Stimulated activated CD4-positive, alpha-beta T cell treated with anti-CD3 and anti-CD28 coated beads, Interleukin-1b, Interleukin-23, amount 100 ng/mL, for 48 hours (primary cell): ENCODE measurements around the gene ABCG5.

ENCODE experiments used
- DNase-seq: peaks from one replicate; pipeline ENCODE4 v3.0.0-alpha.2; 2020

Gene ABCG5

DNA sequence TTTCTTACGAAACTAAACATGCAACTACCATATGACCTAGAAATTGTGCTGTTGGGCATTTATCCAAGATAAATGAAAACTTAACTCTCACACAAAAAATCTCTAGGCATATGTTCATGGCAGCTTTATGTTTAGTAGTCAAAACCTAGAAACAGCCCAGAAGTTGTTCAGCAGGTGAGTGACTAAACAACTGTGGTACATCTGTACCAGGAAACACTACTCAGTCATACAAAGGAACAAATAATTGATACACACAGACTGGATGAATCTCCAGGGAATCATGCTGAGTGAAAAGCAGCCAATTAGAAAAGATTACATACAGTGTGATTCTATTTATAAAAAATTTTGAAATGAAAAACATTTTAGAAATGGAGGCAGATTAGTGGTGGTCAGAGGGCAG is 35.5 kb downstream of the ABCG5 start:
- DNase-seq, result no peak

DNA sequence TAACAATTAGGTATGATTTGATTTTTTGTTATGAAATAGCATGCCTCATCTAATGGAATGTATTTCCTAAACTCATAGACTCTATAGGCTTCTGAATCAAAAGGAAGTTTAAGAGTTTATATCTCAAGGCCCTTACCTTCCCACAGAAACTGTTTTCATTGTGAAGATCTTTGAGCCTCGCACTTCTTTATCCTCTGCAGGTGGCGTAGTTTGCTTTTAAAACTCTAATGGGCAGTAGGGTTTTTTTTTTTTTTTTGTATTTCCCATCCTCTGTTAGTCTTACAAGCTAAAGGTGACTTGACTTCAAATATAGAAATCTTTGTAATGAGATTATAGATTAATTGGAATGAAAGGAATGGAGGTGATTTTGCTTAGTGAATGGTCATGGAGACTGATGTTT is 36.5 kb downstream of the ABCG5 start:
- DNase-seq, result no peak

DNA sequence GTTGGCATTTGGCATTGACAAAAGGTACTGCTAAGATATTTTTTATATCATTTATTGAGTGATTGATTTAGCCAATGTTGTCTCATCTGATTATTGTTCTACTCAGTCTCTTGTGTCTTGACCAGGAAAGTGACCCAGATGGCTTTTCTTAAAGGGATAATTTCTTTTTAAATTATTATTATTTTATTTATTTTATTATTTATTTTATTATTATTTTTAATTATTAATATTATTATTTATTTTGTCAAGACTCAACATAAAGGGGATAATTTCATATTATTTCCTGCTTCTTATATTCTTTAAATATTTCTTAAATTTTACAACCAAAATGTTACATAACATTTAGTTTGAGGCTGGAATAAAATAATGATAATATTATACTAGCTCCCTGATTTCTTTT is 37.7 kb downstream of the ABCG5 start:
- DNase-seq, result no peak

DNA sequence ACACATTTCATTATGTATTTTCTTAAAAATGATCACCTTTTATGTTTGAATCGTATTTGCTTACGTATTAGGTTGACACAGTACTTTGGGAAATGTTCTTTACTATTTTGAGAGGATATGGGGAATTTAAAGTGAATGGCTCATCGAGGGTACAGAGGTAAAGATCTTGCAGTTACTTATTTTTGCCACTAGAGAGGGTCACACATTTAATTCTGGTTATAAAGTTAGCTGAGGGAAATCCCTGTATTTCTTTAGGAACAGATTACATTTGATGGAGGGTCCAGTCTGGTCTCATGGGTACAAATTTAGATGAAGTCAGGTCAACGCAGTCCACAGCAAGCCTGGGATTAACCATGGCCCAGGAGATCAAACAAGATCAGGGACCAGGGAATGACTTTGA is 40.3 kb downstream of the ABCG5 start:
- DNase-seq, result no peak

DNA sequence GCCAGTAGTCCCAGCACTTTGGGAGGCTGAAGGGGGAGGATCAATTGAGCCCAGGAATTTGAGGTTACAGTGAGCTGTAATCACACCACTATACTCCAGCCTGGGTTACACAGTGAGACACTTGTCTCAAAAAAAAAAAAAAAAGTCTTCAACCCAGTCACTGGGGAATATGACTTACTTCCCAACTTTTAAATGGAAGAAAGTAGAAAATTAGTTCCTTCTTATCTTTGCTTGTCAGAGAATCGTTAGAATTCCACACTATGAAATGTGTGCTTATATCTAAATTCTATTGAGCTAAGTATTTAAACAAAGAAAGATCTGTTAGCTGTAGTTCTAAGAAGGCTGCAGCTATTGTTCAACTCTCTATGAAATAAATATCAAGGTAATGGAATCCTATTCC is 42.4 kb downstream of the ABCG5 start:
- DNase-seq, result no peak

DNA sequence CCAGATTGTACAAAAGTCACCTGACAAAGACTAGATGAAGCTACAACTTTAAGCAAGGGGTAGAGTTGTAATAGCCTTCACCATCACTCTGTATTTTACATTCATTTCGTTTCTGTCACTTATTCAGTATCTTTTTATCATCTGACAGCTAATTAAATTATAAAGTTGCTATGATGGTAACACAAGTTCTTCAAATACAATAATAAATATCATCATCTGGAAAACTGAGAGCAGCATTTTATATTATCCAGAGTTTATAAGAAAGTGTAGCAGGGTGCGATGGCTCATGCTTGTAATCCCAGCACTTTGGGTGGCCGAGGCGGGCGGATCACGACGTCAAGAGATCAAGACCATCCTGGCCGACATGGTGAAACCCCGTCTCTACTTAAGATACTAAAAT is 43.7 kb downstream of the ABCG5 start:
- DNase-seq, result no peak

DNA sequence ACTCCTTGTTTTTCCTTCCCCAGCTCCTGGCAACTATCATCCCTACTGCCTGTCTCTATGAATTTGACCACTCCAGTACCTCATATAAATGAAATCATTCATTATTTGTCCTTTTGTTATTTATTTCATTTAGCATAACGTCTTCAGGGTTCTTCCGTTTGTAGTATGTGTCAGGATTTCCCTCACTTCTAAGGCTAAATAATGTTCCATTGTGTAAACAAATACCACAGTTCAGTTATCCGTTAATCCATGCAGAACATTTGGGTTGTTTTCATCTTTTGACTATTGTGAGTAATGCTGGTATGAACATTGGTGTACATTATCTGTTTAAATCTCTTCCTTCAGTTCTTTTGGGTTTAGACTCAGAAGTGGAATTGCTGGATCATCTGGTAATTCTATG is 46.0 kb downstream of the ABCG5 start:
- no peak for DNase-seq

DNA sequence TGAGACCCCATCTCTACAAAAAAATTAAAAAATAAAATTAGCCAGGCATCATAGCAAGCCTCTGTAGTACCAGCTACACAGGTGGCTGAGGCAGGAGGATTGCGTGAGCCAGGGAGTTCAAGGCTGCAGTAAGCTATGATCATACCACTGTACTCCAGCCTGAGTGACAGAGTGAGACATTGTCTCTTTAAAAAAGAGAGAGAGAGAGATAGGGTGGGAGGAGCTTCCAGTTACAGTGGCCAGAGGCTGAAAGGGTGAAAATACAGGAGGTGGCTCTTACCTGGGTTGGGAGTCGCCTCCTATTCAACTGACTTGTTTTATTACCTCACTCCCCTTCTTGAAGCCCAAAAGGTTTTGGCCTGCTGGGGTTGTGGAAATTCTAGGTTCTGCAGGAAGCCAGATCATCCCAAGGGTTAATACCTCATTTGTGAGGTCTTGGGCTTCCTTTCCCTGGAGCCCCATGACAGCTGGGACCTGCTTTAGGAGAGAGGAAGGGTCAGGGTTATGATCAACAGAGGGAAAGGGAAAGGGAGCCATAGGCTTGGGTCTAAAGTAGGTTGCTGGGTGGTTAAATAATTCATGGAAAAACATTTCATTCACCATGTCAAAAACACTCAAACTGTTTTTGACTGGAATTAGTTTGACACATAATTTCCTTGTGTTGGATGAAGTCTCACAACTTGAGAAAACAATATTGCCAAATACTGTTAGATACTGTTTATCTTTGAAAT is 47.4 kb downstream of the ABCG5 start:
- no peak for DNase-seq

DNA sequence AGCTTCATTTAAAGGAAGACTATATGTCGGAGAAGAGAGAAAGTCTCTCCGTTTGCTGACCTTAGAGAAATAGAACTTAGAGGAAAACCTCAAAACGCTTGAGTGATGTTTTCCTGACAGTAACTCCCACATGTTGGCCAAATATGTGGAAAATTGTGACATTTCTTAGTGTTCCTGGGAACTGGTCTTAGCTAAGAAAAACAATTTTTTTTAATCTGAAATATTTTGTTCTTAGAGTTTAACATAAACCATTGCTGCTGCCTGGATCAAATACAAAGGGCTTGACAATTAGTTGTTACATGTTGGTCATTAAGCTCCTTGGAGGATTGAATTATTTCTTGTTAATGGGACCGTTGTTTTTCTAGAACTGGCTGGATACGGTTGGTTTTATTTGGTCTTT is 48.5 kb downstream of the ABCG5 start:
- DNase-seq, result no peak

DNA sequence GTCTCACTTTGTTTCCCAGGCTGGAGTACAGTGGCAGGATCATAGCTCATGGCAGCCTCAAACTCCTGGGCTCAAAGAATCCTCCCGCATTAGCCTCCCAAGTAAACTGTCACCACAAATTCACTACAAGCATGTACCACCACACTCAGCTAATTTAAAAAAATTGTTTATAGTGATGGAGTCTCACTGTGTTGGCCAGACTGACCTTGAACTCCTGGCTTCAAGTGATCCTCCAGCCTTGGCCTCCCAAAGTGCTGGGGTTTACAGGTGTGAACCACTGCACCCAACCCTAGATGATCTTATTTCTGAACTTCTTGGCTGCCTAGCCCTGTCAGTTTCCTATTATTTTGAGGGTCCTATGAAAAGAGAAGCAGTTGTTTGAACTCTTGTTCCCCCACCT is 50.0 kb downstream of the ABCG5 start:
- no peak for DNase-seq

DNA sequence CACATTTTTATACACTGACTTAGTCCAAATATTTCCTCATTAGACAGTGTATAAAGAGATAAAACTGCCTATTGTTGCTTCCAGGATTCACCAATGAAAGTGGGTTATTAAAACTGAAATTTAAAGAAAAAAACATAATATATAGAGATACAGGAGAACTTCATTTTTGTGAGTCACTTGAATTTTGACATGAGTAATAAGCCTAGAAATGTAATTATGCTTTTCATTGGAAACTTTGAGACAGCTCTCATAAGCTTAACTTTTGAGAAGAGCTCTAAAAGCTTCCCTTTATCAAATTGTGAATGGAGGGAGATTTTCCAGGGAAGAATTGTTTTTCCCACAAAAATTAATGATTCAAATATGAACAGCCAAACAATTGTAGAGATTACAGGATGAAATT is 50.7 kb downstream of the ABCG5 start:
- DNase-seq, result no peak

DNA sequence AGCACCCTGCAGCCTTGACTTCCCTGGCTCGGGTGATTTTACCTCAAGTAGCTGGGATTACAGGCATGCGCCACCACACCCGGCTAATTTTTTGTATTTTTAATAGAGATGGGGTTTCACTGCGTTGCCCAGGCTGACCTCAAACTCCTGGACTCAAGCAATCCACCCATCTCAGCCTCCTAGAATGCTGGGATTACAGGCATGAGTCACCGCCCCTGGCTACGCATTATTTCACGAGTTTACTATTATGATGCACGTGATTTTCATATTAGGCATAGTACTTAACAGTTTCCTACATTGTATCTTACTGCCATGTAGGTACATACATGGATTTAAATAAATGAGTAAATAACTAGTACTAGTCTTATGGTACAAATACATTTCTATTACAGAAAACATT is 60.4 kb downstream of the ABCG5 start:
- no peak for DNase-seq

DNA sequence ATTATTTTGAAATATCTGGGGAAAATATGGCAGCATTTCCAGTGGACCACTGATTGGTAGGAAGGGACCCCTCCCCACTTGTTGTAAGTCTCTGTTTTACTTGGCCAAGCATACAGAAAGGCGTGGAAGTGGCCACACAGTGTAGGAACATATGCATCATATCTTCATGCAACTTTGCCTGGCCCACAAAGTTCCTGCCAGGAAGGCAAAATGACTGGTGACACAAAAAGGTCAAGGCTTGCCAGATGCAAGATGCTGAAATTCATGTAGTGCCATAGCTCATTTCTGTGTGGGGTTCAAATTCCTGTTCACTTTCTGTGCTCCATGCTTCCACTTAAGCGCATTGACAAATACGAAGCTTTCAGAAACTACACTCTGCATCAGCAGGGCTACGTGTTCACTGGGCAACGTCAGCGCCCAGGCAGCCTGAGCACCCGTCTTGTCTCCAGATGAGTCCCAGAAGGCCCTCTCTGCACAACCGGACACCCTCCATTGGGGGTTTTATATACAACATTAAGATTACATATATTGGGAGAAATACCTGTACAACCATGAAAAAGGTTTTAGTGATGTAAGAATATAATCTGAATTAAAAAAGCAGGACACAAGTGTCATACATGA is 61.2 kb downstream of the ABCG5 start:
- peak; percentile 44 for DNase-seq

DNA sequence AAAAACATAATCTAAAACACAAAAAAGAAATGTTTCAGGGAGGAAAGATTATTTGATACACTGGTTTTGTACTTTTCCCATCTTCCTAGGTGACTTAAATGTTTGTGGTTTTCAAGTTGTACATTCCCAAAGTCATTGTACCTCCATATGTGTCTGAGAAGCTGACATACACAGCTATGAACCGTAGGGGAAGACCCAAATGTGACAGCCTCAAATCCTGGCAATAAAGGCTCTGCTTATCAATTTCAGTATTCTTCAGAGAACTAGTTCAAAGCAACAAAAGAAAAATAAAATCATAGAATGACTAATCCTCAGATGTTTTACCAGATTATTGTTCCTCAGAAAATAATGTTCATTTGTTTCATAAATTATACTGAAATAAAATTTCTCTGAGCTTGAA is 62.3 kb downstream of the ABCG5 start:
- DNase-seq, result peak; percentile 33

DNA sequence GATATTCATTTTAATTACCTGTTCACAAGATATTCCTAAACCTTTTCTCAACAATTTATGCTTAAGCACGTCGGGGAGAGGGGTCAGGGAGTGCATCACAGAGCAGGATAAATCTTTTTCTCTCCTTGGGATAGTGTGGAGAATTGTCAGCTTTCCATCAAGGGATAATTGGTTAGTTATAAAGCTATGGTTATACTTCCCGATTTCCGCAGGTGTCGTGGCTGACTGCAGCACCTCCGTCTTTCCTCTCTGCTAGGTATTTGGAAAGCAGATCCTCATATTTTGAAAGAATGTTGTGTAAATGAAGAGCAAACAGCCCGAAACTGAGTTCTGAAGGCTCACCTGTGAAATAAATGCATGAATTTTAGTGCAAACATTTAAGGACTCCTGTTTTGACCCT is 64.0 kb downstream of the ABCG5 start:
- DNase-seq, result no peak

DNA sequence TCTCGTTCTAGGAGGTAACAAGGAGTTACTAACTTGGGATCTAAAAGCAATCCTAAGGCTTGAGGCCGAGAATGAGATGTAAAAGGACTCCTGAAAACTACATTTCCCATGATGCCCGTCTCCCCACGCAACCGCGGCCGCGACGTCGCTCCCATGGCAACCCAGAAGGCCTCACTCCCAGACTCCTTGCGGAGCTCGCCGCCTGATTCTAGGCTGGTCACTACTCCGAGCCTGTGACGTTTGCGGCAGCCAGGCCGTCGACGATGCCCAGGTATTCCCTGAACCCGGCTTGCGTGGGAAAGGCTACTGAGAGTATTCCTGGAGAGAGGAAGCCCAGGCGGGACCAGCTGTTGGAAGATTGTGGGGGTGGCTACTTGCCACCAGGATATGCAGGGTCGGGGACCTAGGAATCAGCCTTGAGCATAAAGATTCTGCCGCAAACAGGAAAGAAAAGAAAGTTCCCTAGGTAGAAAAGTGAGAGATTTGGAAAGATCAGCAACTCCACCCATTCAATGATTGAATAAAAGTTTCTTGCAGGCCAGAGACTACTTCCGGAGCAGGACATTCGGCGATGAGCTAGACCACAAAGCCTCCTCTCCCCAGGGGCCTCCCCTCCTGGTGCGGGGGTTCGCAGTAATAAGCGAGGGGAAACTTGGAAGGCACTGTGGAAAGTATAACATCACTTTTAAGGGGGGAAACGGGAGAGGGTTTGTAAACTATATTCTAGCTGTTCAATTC is 64.6 kb downstream of the ABCG5 start, which contains the start of gene DYNC2LI1:
TSS of gene DYNC2LI1 (plus strand) at position 164 of the 738 bp plus-strand sequence. CDS start at position 264, 100 bp downstream.
- peak; percentile 87 for DNase-seq

DNA sequence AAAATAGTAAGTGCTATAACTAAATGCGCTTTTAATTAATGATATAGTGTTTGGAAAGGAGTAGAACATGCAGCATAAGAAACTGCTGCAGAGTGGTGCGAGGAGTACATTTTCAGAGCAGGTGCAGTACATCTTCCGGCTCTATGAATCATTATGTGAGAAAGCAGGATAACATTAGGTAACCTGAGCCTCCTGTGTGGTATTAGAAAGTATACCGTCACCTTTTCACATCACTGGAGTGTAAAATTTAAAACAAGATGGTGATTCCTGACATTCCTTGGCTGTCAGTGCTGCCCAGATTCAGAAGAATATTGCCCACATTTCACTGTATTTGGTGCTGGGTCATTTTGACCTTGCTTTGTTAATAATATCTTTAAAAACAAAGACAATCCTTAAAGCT is 72.6 kb downstream of the ABCG5 start:
- no peak for DNase-seq

DNA sequence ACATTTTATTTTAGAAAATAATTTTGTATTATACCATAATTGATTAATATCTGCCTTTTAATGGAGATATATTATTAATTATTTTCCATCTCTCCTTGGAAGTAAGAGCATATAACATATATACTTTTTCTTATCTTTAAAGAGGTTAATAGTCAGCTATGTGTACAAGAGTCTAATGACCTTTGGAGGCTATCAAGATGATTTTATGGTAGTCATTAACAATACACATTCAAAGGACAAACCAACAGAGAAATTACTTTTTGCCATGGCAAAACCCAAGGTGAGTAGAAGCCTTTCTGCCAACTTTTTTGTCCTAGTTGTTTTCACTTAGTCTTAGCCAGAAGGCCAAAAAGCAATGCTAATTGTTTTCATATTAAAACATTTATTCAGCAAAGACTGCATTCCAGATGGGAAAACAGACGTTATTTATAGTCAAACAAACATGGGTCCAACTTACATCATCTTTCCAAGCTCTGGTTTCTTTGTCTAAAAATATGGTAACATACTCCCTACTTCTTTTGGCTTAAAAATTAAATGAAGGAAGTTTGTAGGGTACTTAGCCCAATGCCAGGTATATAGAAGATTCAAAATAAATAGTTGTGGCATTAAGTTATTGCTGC is 74.4 kb downstream of the ABCG5 start:
- DNase-seq, result no peak

DNA sequence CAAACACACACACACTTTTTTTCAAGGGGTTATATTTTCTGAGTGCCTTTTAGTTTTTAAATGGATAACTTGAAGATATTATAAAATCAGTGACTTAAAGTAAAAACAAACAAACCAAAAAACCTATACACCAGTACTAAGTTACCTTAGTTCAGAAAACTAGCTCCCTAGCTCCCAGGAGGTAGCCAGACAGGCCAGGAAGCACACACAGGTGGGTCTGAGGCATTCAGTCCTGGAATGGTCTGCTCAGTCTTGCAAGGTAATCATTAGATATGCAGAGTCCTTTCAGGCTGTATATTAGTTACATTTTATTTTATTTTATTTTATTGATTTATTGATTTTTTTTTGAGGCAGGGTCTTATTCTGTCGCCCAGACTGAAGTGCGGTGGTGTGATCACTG is 75.5 kb downstream of the ABCG5 start:
- no peak for DNase-seq
